ENCODE results near the gene TGM2. TPM values are rescaled to one million over a fixed set of nuclear protein-coding genes. Genes with fewer than 3 reads are reported as not detected.

Gene TGM2
- total RNA-seq, 4 donors from 2014 or later = 170 to 385 (median 212) TPM

DNA sequence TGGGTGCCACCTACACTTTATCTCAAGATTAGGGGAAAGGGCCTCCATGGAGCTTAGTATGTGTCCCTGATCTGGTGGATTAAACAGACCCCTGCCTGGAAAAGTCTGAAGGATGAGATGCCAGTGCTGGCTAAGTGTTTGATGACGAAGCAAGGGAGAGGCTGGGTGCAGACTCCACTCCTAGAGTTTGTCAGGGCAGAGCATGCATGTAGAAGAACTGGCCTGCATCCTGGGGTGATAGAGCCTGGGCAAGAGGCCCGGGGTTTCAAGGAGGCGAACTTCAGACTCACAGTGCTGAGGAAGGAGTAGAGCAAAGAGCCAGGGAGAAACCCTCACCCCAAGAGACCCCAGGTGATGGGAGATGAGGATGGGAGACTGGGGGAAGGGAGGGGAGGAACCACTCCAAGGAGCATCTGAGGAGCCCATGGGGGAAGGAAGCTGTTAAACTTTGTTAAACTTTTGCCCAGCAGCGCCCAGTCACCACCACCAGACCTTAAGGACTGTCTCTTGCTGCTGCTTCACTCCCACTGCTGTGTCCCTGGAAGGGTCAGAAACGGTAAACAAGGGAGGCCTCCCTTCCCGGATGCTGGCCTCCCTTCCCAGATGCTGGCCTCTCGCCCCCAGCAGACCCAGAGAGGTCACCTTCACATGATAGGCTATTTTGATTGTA lies 69.9 kb downstream of the TGM2 start:
- H3K4me1 ChIP-seq = peaks cover 44 to 52% (median 49%) of the 10 kb centered on the region in 4 donors
- peak overlapping the region; percentile 28 to 90 (median 69) for H3K27ac ChIP-seq (replicated peaks in 1 of 4)
- H3K36me3 ChIP-seq = peaks cover 0 to 10% (median 7%) of the 10 kb centered on the region in 4 donors
- H3K27me3 ChIP-seq = no peaks in the 10 kb centered on the region
- H3K4me3 ChIP-seq = no peak overlapping the region
- WGBS = 72% methylated on average over 7 of the region's 7 CpGs
- TF ChIP-seq, protein P1, sequence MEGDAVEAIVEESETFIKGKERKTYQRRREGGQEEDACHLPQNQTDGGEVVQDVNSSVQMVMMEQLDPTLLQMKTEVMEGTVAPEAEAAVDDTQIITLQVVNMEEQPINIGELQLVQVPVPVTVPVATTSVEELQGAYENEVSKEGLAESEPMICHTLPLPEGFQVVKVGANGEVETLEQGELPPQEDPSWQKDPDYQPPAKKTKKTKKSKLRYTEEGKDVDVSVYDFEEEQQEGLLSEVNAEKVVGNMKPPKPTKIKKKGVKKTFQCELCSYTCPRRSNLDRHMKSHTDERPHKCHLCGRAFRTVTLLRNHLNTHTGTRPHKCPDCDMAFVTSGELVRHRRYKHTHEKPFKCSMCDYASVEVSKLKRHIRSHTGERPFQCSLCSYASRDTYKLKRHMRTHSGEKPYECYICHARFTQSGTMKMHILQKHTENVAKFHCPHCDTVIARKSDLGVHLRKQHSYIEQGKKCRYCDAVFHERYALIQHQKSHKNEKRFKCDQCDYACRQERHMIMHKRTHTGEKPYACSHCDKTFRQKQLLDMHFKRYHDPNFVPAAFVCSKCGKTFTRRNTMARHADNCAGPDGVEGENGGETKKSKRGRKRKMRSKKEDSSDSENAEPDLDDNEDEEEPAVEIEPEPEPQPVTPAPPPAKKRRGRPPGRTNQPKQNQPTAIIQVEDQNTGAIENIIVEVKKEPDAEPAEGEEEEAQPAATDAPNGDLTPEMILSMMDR (IDR thresholded peaks at IDR 0.05) = no peak
- TF ChIP-seq POLR2AphosphoS5 (IDR thresholded peaks at IDR 0.05) (no peak), EP300 (IDR thresholded peaks at IDR 0.05) (no peak), POLR2A (IDR thresholded peaks at IDR 0.05; ENCODE audit: low read depth) (no peak)
- no peaks in the 10 kb centered on the region for H3K9me3 ChIP-seq
- peak; percentile 89 for DNase-seq (ENCODE audit: extremely low spot score)
- intact Hi-C loops (cut with DNase I) = no loop called here

DNA sequence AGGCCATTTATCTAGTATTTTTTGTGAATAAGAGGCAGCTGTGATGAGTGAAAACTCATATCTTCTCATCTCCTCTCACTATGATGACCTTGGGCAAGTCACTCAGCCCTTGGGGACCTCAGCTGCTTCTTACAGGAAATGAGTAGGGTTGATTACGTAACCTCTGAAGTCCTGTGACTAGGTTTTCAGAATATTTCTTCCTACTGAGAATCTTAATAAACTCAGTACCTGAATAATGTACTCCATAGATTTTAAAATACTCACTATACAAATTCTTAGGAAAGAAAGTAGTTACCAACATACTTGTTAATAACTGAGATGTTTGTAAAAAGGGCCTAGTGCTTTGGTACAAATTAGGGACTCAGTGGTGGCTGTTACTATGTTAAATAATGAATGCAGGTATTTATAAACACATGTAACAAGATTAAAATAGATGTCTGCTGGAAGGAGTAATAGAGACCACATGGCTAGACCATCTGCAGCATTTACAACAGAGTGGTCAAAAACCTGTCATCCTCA lies 70.6 kb downstream of the TGM2 start:
- DNase-seq (ENCODE audit: extremely low spot score) = peak; percentile 68
- Histone ChIP-seq H3K27me3 (no peaks in the 10 kb centered on the region), H3K9me3 (no peaks in the 10 kb centered on the region), H3K4me3 (no peak overlapping the region), H3K36me3 (peaks cover 0 to 17% (median 14%) of the 10 kb centered on the region in 4 donors), H3K27ac (replicated peaks in 1 of 4) (peak overlapping the region; percentile 28 to 90 (median 69)), H3K4me1 (peaks cover 48 to 59% (median 55%) of the 10 kb centered on the region in 4 donors)
- 40% methylated on average over 1 of the region's 1 CpG for WGBS
- intact Hi-C loops (cut with DNase I) = no loop called here
- no peak for TF ChIP-seq EP300 (IDR thresholded peaks at IDR 0.05)
- peak; percentile 45 to 46 for TF ChIP-seq POLR2AphosphoS5 (IDR thresholded peaks at IDR 0.05)

DNA sequence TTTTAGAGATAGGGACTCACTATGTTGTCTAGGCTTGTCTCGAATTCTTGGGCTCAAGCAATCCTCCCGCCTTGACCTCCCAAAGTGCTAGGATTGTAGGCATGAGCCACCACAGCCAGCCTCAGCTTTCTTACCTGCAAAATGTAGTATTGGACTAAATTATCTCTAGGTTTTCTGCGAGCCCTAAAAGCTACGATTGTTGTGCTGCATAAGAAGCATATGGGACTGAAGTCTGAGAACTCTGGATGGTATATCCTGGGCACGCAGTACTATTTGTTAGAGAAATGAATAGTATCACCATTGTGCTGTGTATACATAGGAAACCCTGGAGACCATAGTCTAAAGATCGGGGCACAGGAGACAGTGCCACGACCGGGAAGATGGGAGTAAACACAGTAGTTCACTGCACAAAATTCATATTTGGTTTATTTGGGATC lies 71.4 kb downstream of the TGM2 start:
- Histone ChIP-seq H3K9me3 (no peaks in the 10 kb centered on the region), H3K27me3 (no peaks in the 10 kb centered on the region), H3K4me3 (no peak overlapping the region), H3K36me3 (peaks cover 0 to 22% (median 17%) of the 10 kb centered on the region in 4 donors), H3K27ac (replicated peaks in 1 of 4) (peak overlapping the region; percentile 10 to 90 (median 69)), H3K4me1 (peaks cover 48 to 67% (median 63%) of the 10 kb centered on the region in 4 donors)
- WGBS = 89% methylated on average over 8 of the region's 8 CpGs
- TF ChIP-seq POLR2A (IDR thresholded peaks at IDR 0.05; ENCODE audit: low read depth) (no peak), POLR2AphosphoS5 (IDR thresholded peaks at IDR 0.05) (no peak), EP300 (IDR thresholded peaks at IDR 0.05) (no peak)
- TF ChIP-seq, protein P1 (IDR thresholded peaks at IDR 0.05) = no peak
- intact Hi-C loops (cut with DNase I) = no loop called here
- DNase-seq (ENCODE audit: extremely low spot score) = peak; percentile 7

DNA sequence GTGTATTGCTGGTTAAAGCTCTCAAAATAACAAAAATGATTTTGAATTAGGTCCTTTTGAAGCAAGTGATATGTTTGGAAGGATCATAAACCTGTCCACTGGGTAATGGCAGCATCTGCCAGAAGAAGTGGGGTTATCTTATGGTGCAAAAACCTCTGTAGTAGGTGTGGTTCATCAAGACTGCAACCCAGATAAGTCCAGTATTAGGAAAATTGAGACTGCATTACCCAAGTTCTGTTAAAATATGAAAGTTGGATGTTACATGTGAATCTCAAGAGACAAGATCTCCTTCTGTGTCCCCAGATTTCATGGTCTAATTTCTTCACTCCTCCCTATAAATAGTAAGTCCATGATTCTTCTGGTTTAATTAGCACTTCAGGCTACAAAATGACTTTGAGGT lies 72.2 kb downstream of the TGM2 start:
- peaks cover 48 to 74% (median 70%) of the 10 kb centered on the region in 4 donors for H3K4me1 ChIP-seq
- intact Hi-C loops (cut with DNase I) = no loop called here

DNA sequence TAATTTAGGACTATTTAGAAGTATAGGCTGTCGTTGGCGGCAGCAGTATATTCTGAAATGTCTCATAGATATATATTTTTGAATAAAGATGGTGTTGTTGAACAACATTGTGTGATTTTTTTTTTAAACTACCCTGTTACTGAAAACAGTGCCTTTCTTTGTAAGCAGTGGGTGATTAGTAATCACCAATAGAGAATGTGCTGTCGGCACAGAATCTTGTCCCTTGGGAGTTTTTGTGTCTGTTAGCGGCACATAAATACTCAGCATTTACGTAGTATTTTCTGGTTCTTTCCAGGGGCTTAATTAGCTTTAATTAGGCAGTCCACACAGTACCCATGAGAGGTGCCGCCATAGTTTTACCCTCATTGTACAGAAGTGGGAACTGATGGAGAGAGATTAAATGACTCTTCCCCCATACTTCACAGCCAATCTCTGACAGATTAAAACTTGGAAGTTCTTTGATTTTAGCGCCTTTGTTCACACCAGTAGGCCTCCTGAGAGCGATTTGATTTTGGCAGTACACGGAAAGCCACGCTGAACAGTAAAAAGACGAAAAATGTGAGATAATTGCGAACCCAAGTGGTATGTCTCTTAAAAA lies 72.7 kb downstream of the TGM2 start:
- no peaks in the 10 kb centered on the region for H3K9me3 ChIP-seq
- H3K4me3 ChIP-seq = no peak overlapping the region
- peak; percentile 45 for DNase-seq (ENCODE audit: extremely low spot score)
- intact Hi-C loops (cut with DNase I) = no loop called here
- H3K27ac ChIP-seq (replicated peaks in 1 of 4) = peak overlapping the region; percentile 86 to 90 (median 87)
- no peaks in the 10 kb centered on the region for H3K27me3 ChIP-seq
- peaks cover 48 to 80% (median 76%) of the 10 kb centered on the region in 4 donors for H3K4me1 ChIP-seq
- H3K36me3 ChIP-seq = peaks cover 0 to 35% (median 22%) of the 10 kb centered on the region in 4 donors
- WGBS = 93% methylated on average over 12 of the region's 12 CpGs
- TF ChIP-seq EP300 (IDR thresholded peaks at IDR 0.05) (no peak), POLR2A (IDR thresholded peaks at IDR 0.05; ENCODE audit: low read depth) (no peak), POLR2AphosphoS5 (IDR thresholded peaks at IDR 0.05) (no peak)
- TF ChIP-seq, protein P1 (IDR thresholded peaks at IDR 0.05) = no peak

More for the DNA sequence above, 72.2 kb downstream of the TGM2 start:
- Histone ChIP-seq H3K27ac (replicated peaks in 1 of 4) (peak overlapping the region; percentile 86 to 90 (median 87)), H3K36me3 (peaks cover 0 to 29% (median 21%) of the 10 kb centered on the region in 4 donors), H3K9me3 (no peaks in the 10 kb centered on the region), H3K4me3 (no peak overlapping the region), H3K27me3 (no peaks in the 10 kb centered on the region)
- TF ChIP-seq POLR2AphosphoS5 (IDR thresholded peaks at IDR 0.05) = no peak
- no peak for DNase-seq (ENCODE audit: extremely low spot score)

Measured in esophagus muscularis mucosa (tissue), 4 donors.